NCI-H2171 (cell line): ENCODE measurements around the gene IFRD2.
"Not testable (repeated sequence)": the region's sequence is repeated elsewhere in the genome, so short reads cannot be mapped to it uniquely, and the experiment has no call there.

Source experiments
- DNase-seq: peaks from one replicate; lab custom pipeline; 2025; lab: John Stamatoyannopoulos, UW

IFRD2 gene

DNA sequence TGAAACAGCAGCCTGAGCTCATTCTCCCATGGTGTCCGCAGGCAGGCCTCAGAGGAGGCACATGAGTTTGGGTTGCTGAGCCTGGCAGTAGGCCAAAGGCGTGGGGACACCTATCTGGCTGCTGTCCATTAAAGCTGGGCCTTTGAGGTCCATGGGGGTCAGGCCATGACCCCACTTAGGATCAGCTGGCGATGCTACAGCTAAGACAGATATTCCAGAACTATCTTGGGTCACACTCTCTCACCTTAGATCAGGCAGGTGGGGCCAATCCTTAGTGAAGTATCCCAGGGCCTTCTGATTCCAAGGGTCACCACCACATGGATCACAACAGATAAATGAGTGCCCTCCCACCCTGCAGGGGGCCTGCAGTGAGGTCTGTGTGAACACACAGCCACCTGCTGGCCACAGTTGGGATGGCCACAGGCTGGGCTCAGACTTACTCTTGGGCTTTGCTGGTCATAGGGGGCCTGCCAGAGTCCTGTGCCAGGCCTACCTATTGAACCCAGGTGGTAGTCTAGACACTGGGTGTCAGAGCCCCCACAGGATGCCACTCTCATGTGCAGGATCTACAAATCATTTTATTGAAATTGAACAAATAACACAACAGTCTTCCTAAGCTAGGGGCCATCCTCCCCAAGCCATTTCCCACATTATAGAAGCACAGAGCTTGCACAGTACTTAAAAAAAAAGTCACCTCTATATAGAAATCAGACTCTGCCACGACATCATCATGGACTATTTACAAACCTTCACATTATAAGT is 32.3 kb upstream of the IFRD2 start:
- DNase-seq, result no peak

DNA sequence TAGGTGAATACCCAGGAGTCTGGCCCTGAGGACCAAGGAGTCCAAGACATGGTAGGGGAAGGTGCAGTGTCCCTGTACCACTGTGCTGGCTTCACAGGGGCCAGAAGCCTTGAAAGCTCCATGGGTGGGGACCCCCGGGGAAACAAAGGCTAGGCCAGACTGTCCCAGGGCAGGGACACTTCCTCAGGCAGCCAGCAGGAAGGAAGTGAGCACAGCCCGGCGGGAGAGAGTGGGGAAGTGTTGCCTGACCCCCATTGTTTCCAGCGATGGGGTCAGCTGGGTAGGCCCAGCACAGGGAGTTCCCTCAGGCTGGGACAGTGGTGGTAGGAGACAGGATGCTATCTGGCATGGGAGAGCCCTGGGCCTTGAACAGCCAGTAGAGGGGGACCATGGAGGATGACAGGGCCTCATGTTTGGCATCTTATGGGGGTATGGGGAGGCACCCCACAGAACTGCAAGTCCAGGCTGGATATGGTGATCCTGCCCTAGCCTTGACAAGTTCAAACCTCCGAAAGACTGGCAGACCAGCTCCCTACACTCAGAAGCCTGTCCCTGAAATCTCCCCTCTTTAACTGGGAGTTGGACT is 31.5 kb upstream of the IFRD2 start:
- no peak for DNase-seq

DNA sequence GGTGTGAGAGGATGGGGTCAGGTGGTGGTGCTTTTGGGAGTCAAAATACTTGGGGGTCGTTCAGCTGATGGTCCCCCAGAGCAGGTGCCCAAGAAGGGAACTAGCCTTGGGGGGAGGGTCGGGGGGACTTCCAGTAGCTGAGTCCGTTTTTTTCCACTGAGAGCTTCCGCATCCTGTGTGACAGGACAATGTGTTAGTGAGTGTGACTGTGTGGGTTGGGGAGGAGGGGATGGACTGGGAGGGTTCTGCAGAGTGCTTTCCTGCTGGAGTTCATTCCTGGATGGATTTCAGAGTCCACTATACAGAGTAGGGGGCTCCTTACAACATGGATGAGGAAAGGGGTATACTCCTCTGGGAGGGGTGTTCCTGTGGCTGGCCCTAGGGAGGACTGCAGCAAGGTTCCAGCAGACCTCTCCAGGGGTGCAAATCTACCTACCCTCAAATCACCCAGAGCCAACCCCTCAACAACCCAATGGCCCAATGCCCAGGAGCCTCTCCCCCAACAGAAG is 30.9 kb upstream of the IFRD2 start:
- no peak for DNase-seq

DNA sequence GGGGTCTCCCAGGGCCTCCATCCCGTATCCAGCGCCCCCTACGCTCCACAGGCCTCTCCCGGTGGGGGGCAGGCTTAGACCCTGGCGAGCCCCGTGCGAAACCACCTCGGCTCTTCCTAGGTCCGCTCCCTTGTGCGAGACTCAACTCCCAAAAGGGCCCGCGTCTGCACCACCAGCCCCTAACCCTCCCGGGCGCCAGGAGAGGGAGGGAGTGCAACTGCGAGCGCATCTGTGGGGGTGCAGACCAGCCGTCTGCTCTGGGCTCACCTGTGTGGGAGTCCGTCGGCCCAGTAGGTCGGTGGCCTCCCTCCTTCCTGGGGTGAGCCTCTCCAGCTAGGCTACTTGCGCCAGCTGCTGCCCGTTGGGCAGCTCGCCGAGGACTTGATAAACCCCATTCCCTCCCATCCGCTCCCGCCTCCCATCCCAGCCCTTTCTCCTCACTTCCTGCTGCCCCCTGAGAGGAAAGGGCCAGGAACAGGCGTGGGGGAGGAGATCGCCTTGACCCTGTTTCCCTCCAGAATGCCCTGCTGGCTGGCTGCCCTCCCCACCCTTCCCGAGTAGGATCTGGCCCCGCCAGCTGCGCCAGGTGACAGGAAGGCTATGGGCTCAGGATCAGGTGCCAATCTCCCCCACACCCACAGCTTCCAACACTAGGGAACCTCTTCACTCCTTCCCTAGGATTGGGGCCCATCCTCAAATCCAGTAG is 30.3 kb upstream of the IFRD2 start, which contains the start of gene HYAL2:
TSS of gene HYAL2 (minus strand) at position 360 of the 706 bp plus-strand sequence. CDS start 2,256 bp downstream, outside the sequence.
- no peak for DNase-seq

DNA sequence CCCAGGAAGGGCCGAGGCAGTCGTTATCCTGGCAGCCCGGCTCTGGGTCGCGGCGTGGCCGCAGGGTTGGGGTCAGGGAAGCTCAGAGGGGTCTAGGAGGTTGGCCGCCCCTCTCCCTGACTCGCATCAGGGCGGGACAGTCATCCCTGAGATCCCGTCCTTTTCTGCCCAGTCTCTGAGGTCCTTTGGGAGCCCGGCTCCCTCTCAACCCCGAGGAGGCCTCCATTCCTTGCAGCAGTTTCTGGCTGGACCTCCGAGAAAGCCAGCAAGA is 29.8 kb upstream of the IFRD2 start:
- no peak for DNase-seq

DNA sequence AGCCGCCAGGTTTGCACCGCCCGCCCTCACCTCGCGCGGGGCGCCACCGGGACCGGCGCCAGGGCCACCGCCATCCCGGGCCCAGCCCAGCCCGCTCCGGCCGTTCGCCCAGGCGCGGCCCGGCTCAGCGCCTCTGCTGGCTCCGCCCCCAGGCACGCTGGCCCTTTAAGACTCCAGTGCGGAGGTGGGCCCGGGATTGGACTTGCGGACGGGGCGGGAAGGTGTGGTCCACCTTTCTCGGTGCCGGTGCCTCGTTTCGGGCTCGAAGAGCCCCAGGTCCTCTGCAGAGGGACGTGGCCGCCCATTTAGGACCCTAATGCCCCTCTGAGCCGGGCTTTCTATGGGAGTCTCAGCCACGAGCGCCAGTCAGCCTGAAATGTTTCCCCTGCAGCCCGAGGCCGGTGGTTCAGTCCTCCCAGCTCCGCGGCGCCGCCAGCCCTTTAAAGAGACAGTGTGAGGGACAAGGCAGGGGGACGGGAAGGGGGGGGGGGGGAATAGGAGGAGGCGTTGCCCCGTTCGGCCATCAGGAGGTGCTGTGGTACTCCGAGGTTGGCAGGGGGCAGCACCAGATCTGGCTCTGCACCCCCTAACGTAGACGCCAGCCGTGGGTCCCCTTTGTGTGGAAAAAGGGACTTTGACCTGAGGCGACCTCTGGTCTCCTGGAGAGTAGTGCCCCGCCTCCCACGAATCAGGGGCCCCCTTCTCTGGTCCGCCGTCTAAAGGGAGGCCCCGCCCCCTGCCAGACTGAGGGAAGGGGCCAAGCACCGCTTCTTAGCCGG is 29.3 kb upstream of the IFRD2 start:
- DNase-seq, result peak; percentile 73

DNA sequence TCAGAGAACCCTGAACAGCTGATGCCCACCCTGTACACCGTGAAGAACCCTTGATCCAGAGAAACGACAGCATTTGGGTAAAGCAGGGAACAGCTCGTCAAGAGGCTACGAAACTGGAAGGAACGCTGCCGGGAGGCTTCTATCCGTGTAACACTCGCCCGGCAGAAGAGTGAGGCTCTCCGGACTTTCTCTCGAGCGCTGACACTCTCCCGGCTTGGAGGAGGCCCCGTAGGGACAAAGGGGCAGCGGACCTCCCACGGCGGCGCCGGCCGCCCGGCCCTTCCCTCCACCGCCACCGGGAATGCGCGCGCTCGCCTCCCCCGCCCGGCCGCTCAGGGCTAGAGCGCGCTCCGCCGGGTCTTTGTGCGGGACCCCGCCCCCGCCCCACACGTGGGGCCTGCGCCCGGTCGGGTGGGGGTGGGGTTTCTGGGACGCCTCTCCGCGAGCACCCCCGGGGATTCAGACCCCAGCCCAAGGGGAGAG is 28.7 kb upstream of the IFRD2 start:
- DNase-seq, result peak; percentile 61

DNA sequence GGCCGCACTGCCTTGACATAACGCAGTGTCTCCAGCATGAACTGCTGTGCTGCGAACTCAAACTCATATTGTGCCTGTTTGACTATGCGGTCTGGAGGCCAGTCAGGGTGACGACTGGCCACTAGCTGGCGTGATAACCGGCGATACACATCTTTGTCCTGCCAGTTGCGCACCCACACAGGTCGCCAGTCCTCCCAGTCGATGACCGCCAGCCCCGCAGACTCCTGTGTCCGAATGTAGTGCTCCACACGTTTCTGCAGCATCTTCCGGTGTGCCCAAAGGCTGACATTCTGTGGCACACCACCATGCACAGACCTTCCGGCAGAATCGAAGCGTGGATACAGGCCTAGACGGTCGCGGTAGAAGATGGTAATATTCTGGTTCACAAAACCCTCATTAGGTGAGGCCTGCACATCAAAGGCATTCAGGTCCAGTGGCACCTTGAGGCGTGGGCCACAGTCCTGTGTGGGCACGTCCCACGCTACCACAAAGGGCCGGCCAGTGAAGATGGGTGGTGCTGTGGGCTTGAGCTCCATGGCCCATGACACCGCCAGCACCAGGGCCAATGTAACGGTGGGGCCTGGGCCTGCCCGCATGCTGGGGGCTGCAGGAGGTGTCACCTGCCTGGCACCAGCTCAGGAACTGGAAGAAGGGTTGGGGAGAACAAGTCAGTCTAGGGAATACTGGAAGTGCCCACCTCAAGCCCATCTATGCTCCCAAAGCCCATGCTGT is 27.8 kb upstream of the IFRD2 start:
- DNase-seq, result no peak

DNA sequence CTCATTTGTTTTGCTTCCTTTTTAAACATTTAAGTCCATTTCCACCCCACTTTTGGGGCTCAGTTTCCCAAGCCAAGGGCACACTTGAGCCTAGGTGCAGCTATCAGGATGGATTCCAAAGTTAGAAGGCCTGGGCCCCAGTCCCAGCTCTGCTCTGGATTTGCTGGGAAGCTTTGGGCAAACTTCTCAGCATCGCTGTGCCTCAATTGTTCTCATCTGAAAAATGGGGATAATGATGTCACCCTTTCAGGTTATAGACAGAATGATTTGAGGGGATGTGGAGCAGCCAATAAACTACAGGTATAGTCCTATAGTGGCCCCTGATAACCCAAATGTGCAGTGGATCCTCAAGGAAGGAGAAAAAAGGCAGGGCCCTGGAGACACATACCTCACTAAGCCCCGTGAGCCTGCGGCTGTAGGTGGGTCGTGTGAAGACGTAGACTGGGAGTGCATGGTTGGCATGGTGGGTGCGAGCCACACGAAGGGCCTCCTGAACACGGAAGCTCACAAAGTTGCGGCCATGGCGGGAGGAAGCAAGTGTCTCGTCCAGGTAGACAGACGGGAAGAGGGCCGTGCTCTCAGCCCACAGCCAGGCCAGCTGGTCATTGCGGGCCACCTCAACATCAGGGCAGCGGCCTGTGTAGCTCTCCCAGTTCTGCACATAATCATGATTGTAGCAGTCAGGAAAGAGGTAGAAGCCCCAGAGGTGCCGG is 27.1 kb upstream of the IFRD2 start:
- DNase-seq, result no peak

DNA sequence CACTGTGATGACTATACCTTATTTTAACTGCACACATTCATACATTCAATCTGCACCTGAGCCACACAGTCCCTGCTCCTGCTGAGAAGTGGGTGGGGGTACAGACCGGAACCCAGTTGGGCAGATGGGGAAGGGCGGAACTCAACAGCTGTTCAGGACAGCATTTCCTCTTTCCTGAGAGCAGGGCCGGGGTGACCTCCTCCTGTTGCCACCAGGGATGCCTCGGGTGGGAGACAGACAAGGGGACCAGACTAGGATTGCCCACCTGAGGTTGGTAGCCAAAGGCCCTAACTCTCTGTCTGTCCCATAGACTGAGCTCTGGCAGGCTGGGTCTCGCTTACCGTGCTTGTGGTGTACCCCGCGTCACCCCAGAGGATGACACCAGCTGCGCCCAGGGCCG is 26.4 kb upstream of the IFRD2 start:
- DNase-seq, result no peak

DNA sequence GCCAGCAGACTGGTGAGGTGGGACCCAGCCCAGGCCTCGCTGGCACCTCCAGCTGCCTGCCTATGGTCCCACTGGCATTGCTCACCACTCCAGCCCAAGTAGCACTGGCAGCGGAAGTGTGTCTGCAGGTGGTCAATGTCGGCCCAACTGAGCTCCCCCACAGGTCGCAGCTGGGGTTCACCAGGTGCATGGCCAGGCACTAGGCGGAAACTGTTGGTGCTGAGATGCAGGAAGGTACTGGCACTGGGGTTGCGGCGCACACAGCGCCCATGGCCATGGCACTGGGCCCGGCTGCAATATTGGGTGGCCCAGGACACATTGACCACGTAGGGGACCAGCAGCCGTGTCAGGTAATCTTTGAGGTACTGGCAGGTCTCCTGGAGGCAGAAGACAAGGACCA is 25.9 kb upstream of the IFRD2 start:
- DNase-seq, result no peak

DNA sequence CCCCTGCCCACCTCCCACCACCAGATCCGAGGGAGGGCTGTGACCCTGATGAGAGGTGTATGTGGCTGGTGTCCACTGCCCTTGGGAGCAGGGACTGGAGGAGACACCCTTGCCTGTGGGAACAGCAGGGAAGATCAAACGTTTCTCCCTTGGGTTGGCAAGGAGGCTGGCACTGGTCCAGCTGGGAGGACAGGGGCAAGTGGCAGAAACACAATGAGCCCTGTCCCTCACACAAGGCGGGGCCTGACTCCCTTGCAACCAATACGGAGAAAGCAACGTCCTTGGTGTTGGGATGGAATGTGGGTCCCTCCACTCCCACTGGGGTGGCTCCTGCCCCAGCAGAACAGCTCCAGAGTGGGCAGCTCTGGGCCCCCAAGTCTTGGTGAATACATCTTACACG is 25.1 kb upstream of the IFRD2 start:
- DNase-seq, result no peak

DNA sequence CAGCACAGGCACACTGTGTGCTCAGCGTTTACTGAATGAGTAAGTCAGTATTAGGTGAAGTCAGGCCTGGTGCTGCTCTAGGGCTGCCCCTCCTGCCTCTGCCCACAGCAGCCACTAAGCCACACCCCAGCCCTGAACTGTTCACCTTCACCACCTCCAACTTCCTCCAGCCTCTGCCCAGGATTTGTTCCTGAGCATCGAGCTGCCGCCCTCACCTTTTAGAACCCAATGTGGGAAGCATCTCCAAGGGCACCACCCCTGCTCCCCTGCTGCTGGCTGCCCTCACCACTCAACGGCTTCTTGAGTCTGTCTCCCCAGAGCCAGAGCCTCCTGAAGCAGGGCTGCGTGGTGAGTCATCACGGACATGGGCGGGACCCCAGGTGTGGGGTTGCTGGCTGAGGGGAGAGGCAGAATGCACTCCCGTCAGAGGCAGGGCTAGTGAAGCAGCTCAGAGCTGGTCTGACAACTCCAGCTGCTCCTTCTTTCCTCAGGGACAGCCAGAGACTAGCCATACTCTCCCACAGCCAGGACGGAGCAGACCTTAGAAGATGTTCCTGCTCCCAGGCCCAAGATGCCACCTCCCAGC is 24.5 kb upstream of the IFRD2 start:
- peak; percentile 16 for DNase-seq

DNA sequence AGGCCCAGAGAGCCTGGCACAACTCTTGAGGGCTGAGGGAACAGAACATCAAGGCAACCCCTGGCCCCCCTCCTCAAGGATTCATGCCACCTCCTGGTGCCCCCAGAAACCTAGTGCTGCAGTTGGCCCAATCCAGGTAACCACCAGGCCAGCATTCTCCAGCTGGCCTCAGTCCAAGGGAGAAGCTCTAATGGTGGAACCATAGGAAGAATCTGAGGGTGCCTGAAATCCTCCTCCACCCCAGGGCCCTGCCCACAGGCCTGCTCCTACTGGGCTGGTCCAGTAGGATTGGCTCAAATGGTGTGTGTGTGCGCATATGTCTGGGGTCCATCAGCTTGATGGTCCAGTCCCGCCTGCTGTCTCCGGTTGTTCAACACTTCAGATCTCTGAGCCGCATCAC is 22.6 kb upstream of the IFRD2 start:
- no peak for DNase-seq

DNA sequence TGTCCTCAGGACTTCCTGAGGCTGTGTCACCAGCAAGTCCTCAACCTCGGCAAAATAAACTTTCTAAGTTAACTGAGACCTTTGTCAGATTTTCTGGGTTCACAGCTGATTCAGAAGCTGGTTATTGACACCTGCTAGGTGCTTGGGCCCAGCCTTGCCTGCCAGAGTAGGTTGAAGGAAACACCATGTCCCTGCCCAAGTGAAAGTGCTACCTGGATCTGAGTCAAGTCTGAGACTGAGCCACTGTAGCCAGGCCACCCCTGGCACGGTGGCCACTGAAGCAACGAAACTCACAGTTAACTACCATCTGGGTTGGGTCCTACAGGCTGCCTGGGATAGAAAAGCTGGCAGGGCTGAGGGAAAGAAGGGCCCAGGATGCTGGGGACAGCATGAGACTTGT is 22.1 kb upstream of the IFRD2 start:
- DNase-seq, result no peak

DNA sequence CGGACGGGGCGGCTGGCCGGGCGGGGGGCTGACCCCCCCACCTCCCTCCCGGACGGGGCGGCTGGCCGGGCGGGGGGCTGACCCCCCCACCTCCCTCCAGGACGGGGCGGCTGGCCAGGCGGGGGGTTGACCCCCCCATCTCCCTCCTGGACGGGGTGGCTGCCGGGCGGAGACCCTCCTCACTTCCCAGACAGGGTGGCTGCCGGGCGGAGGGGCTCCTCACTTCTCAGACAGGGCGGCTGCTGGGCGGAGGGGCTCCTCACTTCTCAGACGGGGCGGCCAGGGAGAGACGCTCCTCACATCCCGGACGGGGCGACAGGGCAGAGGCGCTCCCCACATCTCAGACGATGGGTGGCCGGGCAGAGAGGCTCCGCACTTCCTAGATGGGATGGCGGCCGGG is 19.8 kb upstream of the IFRD2 start:
- not testable (repeated sequence) for DNase-seq

DNA sequence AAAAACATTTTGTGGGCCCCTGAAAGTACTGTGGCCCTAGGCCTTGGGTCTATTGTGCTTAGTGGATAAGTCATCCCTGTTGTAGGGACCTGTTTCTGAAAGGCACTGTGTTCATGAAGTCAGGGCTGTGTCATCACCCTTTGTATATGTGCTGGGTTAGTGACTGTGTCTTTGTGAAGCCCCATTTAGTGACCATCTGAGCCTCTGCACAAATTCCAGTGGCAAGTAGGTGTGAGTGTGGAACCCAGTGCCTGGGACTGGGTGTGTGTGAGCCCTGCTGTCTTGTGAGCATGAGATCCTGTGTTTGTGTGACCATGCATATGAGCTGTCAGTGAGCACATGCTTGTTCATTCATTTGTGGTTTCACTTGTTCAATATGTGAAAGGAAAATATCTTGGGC is 12.4 kb upstream of the IFRD2 start:
- no peak for DNase-seq

DNA sequence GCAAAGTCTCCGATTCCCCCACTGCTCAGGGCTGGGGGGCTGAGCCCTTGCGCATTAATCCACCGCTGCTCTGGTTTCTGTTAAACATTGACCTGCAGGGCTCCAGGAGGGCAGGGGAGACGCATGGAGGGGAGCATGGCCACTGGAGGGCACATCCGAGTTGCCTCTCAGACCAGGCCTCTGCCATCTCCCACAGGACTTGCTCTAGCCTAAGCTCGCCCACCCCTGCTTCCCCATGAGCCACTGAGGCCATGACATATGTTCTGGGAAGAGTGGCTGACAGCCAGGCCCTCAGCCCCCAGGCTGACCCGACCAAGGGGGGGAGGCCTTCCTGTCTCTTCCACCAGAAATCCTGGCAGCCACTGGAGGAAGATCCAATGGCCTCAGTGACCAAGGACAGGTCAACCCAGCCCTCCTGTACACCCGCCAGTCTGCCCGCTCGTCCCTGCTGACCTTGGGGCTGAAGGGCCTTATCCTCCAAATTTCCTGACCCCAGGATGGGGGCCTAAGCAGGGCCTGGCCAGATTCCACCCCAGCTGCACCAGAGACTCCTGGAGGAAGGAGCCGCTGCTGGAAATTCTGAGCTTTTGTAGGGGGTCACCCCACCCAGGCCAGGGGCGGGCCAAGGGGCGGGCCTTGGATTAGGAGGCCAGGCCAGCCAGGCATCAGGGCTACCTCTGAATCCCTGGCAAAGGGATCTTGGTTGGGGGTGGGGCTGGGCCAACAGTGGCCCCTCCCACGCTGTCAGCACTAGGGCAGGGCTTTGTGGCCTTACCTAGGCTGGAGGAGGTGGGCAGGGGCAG is 11.0 kb upstream of the IFRD2 start, which contains the start of gene HYAL1:
TSS of gene HYAL1 (minus strand) at position 562 of the 803 bp plus-strand sequence. CDS start 618 bp downstream, outside the sequence.
- DNase-seq, result no peak
